HG02571 (cell line): ENCODE measurements around the gene IBA57.

ENCODE experiments used
- ATAC-seq: cut with Tn5 transposase; IDR thresholded peaks from one replicate; pipeline ENCODE4 v1.9.1; 2021; ENCODE audit warnings: mild to moderate bottlenecking, moderate library complexity; ENCODE audit not compliant: unreplicated experiment

Gene IBA57

GRCh38 chr1:228165372-228166169, at the start of gene IBA57:
TSS of gene IBA57 (plus strand) at chr1:228165804. CDS start at chr1:228165817, 13 bp downstream.
- peak; percentile 77 for ATAC-seq

- ATAC-seq: no peak
These were observed 48.3 kb upstream of the IBA57 start for GRCh38 chr1:228117335-228117734.

- ATAC-seq: no peak
These were observed 47.6 kb upstream of the IBA57 start for GRCh38 chr1:228118040-228118439.

- no peak for ATAC-seq
These were observed 45.3 kb upstream of the IBA57 start for GRCh38 chr1:228120351-228120750.

- no peak for ATAC-seq
These were observed 44.6 kb upstream of the IBA57 start for GRCh38 chr1:228120857-228121489.

- ATAC-seq: no peak
These were observed 42.6 kb upstream of the IBA57 start for GRCh38 chr1:228122921-228123441.

GRCh38 chr1:228123505-228123904, 42.1 kb upstream of the IBA57 start:
- no peak for ATAC-seq

- ATAC-seq: no peak
These were observed 40.4 kb upstream of the IBA57 start for GRCh38 chr1:228125185-228125584.

GRCh38 chr1:228131766-228132165, 33.8 kb upstream of the IBA57 start:
- no peak for ATAC-seq

- ATAC-seq: no peak
These were observed 31.0 kb upstream of the IBA57 start for GRCh38 chr1:228134591-228134990.

- no peak for ATAC-seq
These were observed 28.7 kb upstream of the IBA57 start for GRCh38 chr1:228136901-228137300.

- no peak for ATAC-seq
These were observed 26.1 kb upstream of the IBA57 start for GRCh38 chr1:228139406-228139930.

GRCh38 chr1:228139931-228140723, 25.5 kb upstream of the IBA57 start, which contains the start of gene GUK1:
TSS of gene GUK1 (plus strand) at chr1:228140279. CDS start at chr1:228140303, 24 bp downstream.
- peak; percentile 90 for ATAC-seq

- ATAC-seq: no peak
These were observed 24.8 kb upstream of the IBA57 start for GRCh38 chr1:228140724-228141225.

GRCh38 chr1:228141226-228142044, 24.2 kb upstream of the IBA57 start:
- no peak for ATAC-seq

GRCh38 chr1:228142155-228142691, 23.4 kb upstream of the IBA57 start:
- ATAC-seq: no peak

- no peak for ATAC-seq
These were observed 22.9 kb upstream of the IBA57 start for GRCh38 chr1:228142701-228143136.

GRCh38 chr1:228143480-228144192, 22.0 kb upstream of the IBA57 start:
- no peak for ATAC-seq
